Measurements from ENCODE around the gene TCHP. TPM values are rescaled to one million over a fixed set of nuclear protein-coding genes. Genes with fewer than 3 reads are reported as not detected.

The TCHP gene
- total RNA-seq, 4 donors from 2014 or later = 11.4 to 39.6 (median 21.1) TPM

GRCh38 chr12:109921982-109922381 is 21.9 kb downstream of the TCHP start:
- no peak for DNase-seq (ENCODE audit: low spot score in 2 of 2)
- H3K9me3 ChIP-seq = no peaks in the 10 kb centered on the region
- no peak overlapping the region for H3K4me3 ChIP-seq
- H3K4me1 ChIP-seq = peaks cover 0 to 3% (median 0%) of the 10 kb centered on the region in 4 donors
- H3K36me3 ChIP-seq = peaks cover 0 to 89% (median 0%) of the 10 kb centered on the region in 3 donors
- H3K27ac ChIP-seq = no peak overlapping the region
- H3K27me3 ChIP-seq = no peaks in the 10 kb centered on the region
- TF ChIP-seq POLR2A (IDR thresholded peaks at IDR 0.05) (no peak), EP300 (IDR thresholded peaks at IDR 0.05) (no peak), CTCF (IDR thresholded peaks at IDR 0.05) (no peak)
- WGBS, 2 donors = 42 to 60% methylated on average over 4 of the region's 4 CpGs

- peaks cover 0 to 82% (median 0%) of the 10 kb centered on the region in 3 donors for H3K36me3 ChIP-seq
- no peak overlapping the region for H3K4me3 ChIP-seq
- DNase-seq (ENCODE audit: low spot score in 2 of 2) = no peak
- H3K9me3 ChIP-seq = no peaks in the 10 kb centered on the region
- TF ChIP-seq CTCF (IDR thresholded peaks at IDR 0.05) (no peak), EP300 (IDR thresholded peaks at IDR 0.05) (no peak), POLR2A (IDR thresholded peaks at IDR 0.05) (no peak)
- H3K4me1 ChIP-seq = peaks cover 0 to 3% (median 0%) of the 10 kb centered on the region in 4 donors
- no peak overlapping the region for H3K27ac ChIP-seq
- WGBS, 2 donors = 61% methylated on average over 4 to 5 of the region's 5 CpGs
- H3K27me3 ChIP-seq = no peaks in the 10 kb centered on the region
Measured at GRCh38 chr12:109923038-109923437, 23.0 kb downstream of the TCHP start.

GRCh38 chr12:109923481-109924245 is 23.6 kb downstream of the TCHP start:
- H3K27me3 ChIP-seq = no peaks in the 10 kb centered on the region
- no peak overlapping the region for H3K27ac ChIP-seq
- 71 to 72% methylated on average over 17 of the region's 17 CpGs for WGBS, 2 donors
- no peak for DNase-seq (ENCODE audit: low spot score in 2 of 2)
- no peaks in the 10 kb centered on the region for H3K9me3 ChIP-seq
- peaks cover 0 to 82% (median 0%) of the 10 kb centered on the region in 3 donors for H3K36me3 ChIP-seq
- H3K4me3 ChIP-seq = no peak overlapping the region
- no peak for TF ChIP-seq CTCF (IDR thresholded peaks at IDR 0.05)
- TF ChIP-seq POLR2A (IDR thresholded peaks at IDR 0.05) = no peak
- TF ChIP-seq EP300 (IDR thresholded peaks at IDR 0.05) = no peak
- H3K4me1 ChIP-seq = peaks cover 0 to 3% (median 0%) of the 10 kb centered on the region in 4 donors

- Histone ChIP-seq H3K27ac (no peak overlapping the region), H3K36me3 (peaks cover 0 to 82% (median 0%) of the 10 kb centered on the region in 3 donors), H3K27me3 (no peaks in the 10 kb centered on the region), H3K4me1 (peaks cover 0 to 3% (median 0%) of the 10 kb centered on the region in 4 donors), H3K9me3 (no peaks in the 10 kb centered on the region), H3K4me3 (no peak overlapping the region)
- 67 to 69% methylated on average over 14 to 16 of the region's 20 CpGs for WGBS, 2 donors
- TF ChIP-seq POLR2A (IDR thresholded peaks at IDR 0.05) = no peak
- no peak for TF ChIP-seq EP300 (IDR thresholded peaks at IDR 0.05)
- TF ChIP-seq CTCF (IDR thresholded peaks at IDR 0.05) = no peak
- no peak for DNase-seq (ENCODE audit: low spot score in 2 of 2)
Measured at GRCh38 chr12:109925185-109925840, 25.2 kb downstream of the TCHP start.

- 93 to 95% methylated on average over 7 to 8 of the region's 8 CpGs for WGBS, 2 donors
- TF ChIP-seq CTCF (IDR thresholded peaks at IDR 0.05) = no peak
- TF ChIP-seq POLR2A (IDR thresholded peaks at IDR 0.05) = no peak
- TF ChIP-seq EP300 (IDR thresholded peaks at IDR 0.05) = no peak
- peaks cover 0 to 3% (median 0%) of the 10 kb centered on the region in 4 donors for H3K4me1 ChIP-seq
- no peak overlapping the region for H3K27ac ChIP-seq
- no peak for DNase-seq (ENCODE audit: low spot score in 2 of 2)
- no peak overlapping the region for H3K4me3 ChIP-seq
- no peaks in the 10 kb centered on the region for H3K27me3 ChIP-seq
- H3K9me3 ChIP-seq = no peaks in the 10 kb centered on the region
- peaks cover 0 to 82% (median 3%) of the 10 kb centered on the region in 3 donors for H3K36me3 ChIP-seq
Measured at GRCh38 chr12:109926016-109926415, 25.9 kb downstream of the TCHP start.
